Stimulated activated naive CD8-positive, alpha-beta T cell treated with anti-CD3 and anti-CD28 coated beads, Interleukin-15, amount 100 ng/mL, for 72 hours (primary cell): ENCODE results near the gene TMEM238.
"Not testable (repeated sequence)": the region's sequence is repeated elsewhere in the genome, so short reads cannot be mapped to it uniquely, and the experiment has no call there.

Experiments
- ATAC-seq: fragments of 150-1000 bp; cut with Tn5 transposase; 2 replicates; pipeline ENCODE4 v1.10.0; 2021; ENCODE audit warnings: mild to moderate bottlenecking, moderate library complexity
- DNase-seq, 2 donors: peaks; one replicate each; pipeline ENCODE4 v3.0.0; 2021 to 2022
- H3K27ac Mint-ChIP-seq, 2 donors: one replicate each; pipeline ENCODE4 v1.8.0; 2022; ENCODE audit warnings: mild to moderate bottlenecking in 2 of 2, mixed read lengths in 2 of 2, moderate library complexity in 2 of 2
- H3K27me3 Mint-ChIP-seq: one replicate; pipeline ENCODE4 v1.8.0; 2022; ENCODE audit warnings: mixed read lengths
- H3K4me1 Mint-ChIP-seq: one replicate; pipeline ENCODE4 v1.8.0; 2022; ENCODE audit warnings: mild to moderate bottlenecking, mixed read lengths
- H3K4me3 Mint-ChIP-seq, 2 donors: one replicate each; pipeline ENCODE4 v1.8.0; 2022; ENCODE audit warnings: mild to moderate bottlenecking in 2 of 2, mixed read lengths in 2 of 2, moderate library complexity in 1 of 2
- H3K9me3 Mint-ChIP-seq, 2 donors: one replicate each; pipeline ENCODE4 v1.8.0; 2022; ENCODE audit warnings: mixed read lengths in 2 of 2

Gene TMEM238

GRCh38 chr19:55407800-55408532 is 23.9 kb upstream of the TMEM238 start:
- peak; percentile 95 for ATAC-seq
- Mint-ChIP-seq H3K9me3 (peaks cover 12 to 14% of the 10 kb centered on the region in 2 donors), H3K27ac (peak overlapping the region; percentile 99 to 100), H3K4me1 (peaks cover 49% of the 10 kb centered on the region), H3K27me3 (peaks cover 7% of the 10 kb centered on the region), H3K4me3 (peak overlapping the region; percentile 92 to 97)
- DNase-seq, result peak; percentile 97 to 98

- H3K27me3 Mint-ChIP-seq, DNase-seq: not testable (repeated sequence)
- Mint-ChIP-seq H3K4me1 (peaks cover 52% of the 10 kb centered on the region), H3K4me3 (peak within 1 kb of the TSS; percentile 92 to 97), H3K9me3 (peaks cover 12 to 14% of the 10 kb centered on the region in 2 donors), H3K27ac (peak within 1 kb of the TSS; percentile 99 to 100)
- ATAC-seq, result peak; percentile 19
These were observed 23.4 kb upstream of the TMEM238 start, which contains the start of gene UBE2S for GRCh38 chr19:55407550-55407799. Gene UBE2S, minus strand, starts transcription at chr19:55407788. Its CDS starts 199 bp downstream, at chr19:55407589.

GRCh38 chr19:55406826-55407549 is 22.9 kb upstream of the TMEM238 start:
- peaks cover 12 to 14% of the 10 kb centered on the region in 2 donors for H3K9me3 Mint-ChIP-seq
- no peak for DNase-seq
- ATAC-seq, result no peak
- peak overlapping the region; percentile 92 to 97 for H3K4me3 Mint-ChIP-seq
- peaks cover 55% of the 10 kb centered on the region for H3K4me1 Mint-ChIP-seq
- H3K27ac Mint-ChIP-seq, result peak overlapping the region; percentile 90 to 98
- H3K27me3 Mint-ChIP-seq, result peaks cover 7% of the 10 kb centered on the region

GRCh38 chr19:55406091-55406825 is 22.2 kb upstream of the TMEM238 start:
- peaks cover 59% of the 10 kb centered on the region for H3K4me1 Mint-ChIP-seq
- peaks cover 3% of the 10 kb centered on the region for H3K27me3 Mint-ChIP-seq
- DNase-seq (no peak), ATAC-seq (no peak)
- peak overlapping the region; percentile 90 to 98 for H3K27ac Mint-ChIP-seq
- peak overlapping the region; percentile 92 to 97 for H3K4me3 Mint-ChIP-seq
- peaks cover 12 to 14% of the 10 kb centered on the region in 2 donors for H3K9me3 Mint-ChIP-seq

GRCh38 chr19:55405638-55406037 is 21.5 kb upstream of the TMEM238 start:
- Mint-ChIP-seq H3K27me3 (no peaks in the 10 kb centered on the region), H3K4me1 (peaks cover 61% of the 10 kb centered on the region), H3K27ac (peak overlapping the region; percentile 64 to 98), H3K9me3 (peaks cover 12 to 13% of the 10 kb centered on the region in 2 donors), H3K4me3 (peak overlapping the region; percentile 92 to 97)
- no peak for ATAC-seq
- no peak for DNase-seq

GRCh38 chr19:55402509-55402908 is 18.4 kb upstream of the TMEM238 start:
- no peak overlapping the region for H3K4me3 Mint-ChIP-seq
- peaks cover 65% of the 10 kb centered on the region for H3K4me1 Mint-ChIP-seq
- no peaks in the 10 kb centered on the region for H3K9me3 Mint-ChIP-seq
- DNase-seq (no peak), ATAC-seq (no peak)
- peak overlapping the region in 1 of 2 donors; percentile 90 for H3K27ac Mint-ChIP-seq
- H3K27me3 Mint-ChIP-seq, result no peaks in the 10 kb centered on the region

GRCh38 chr19:55401390-55401789 is 17.3 kb upstream of the TMEM238 start:
- Mint-ChIP-seq H3K4me1 (peaks cover 59% of the 10 kb centered on the region), H3K27ac (peak overlapping the region in 1 of 2 donors; percentile 90)
- H3K9me3 Mint-ChIP-seq, DNase-seq, ATAC-seq, H3K4me3 Mint-ChIP-seq, H3K27me3 Mint-ChIP-seq: not testable (repeated sequence)

- Mint-ChIP-seq H3K4me1 (peaks cover 50% of the 10 kb centered on the region), H3K9me3 (no peaks in the 10 kb centered on the region), H3K4me3 (no peak overlapping the region), H3K27ac (peak overlapping the region in 1 of 2 donors; percentile 90), H3K27me3 (no peaks in the 10 kb centered on the region)
- DNase-seq (no peak), ATAC-seq (no peak)
These were observed 16.4 kb upstream of the TMEM238 start for GRCh38 chr19:55400281-55401087.

- Mint-ChIP-seq H3K27me3 (no peaks in the 10 kb centered on the region), H3K27ac (peak overlapping the region in 1 of 2 donors; percentile 10), H3K9me3 (no peaks in the 10 kb centered on the region), H3K4me1 (peaks cover 40% of the 10 kb centered on the region), H3K4me3 (no peak overlapping the region)
- ATAC-seq, result peak; percentile 47
- no peak for DNase-seq
These were observed 14.3 kb upstream of the TMEM238 start for GRCh38 chr19:55398200-55398925.

GRCh38 chr19:55392820-55393761 is 9.0 kb upstream of the TMEM238 start:
- no peak overlapping the region for H3K4me3 Mint-ChIP-seq
- H3K27ac Mint-ChIP-seq, result peak overlapping the region in 1 of 2 donors; percentile 77
- peak; percentile 19 for ATAC-seq
- no peaks in the 10 kb centered on the region for H3K27me3 Mint-ChIP-seq
- no peaks in the 10 kb centered on the region for H3K9me3 Mint-ChIP-seq
- peaks cover 44% of the 10 kb centered on the region for H3K4me1 Mint-ChIP-seq
- DNase-seq, result no peak

GRCh38 chr19:55391702-55392615 is 7.9 kb upstream of the TMEM238 start:
- DNase-seq (no peak), ATAC-seq (no peak)
- Mint-ChIP-seq H3K4me3 (no peak overlapping the region), H3K27ac (no peak overlapping the region), H3K9me3 (no peaks in the 10 kb centered on the region), H3K4me1 (peaks cover 51% of the 10 kb centered on the region), H3K27me3 (no peaks in the 10 kb centered on the region)

- no peaks in the 10 kb centered on the region for H3K27me3 Mint-ChIP-seq
- no peak overlapping the region for H3K4me3 Mint-ChIP-seq
- DNase-seq (no peak), ATAC-seq (no peak)
- H3K27ac Mint-ChIP-seq, result no peak overlapping the region
- no peaks in the 10 kb centered on the region for H3K9me3 Mint-ChIP-seq
- H3K4me1 Mint-ChIP-seq, result peaks cover 58% of the 10 kb centered on the region
These were observed 7.1 kb upstream of the TMEM238 start for GRCh38 chr19:55391191-55391670.

- DNase-seq (no peak), ATAC-seq (no peak)
- peak overlapping the region; percentile 83 to 88 for H3K27ac Mint-ChIP-seq
- no peak overlapping the region for H3K4me3 Mint-ChIP-seq
- peaks cover 62% of the 10 kb centered on the region for H3K4me1 Mint-ChIP-seq
- H3K27me3 Mint-ChIP-seq, result no peaks in the 10 kb centered on the region
- no peaks in the 10 kb centered on the region for H3K9me3 Mint-ChIP-seq
These were observed 6.4 kb upstream of the TMEM238 start for GRCh38 chr19:55390461-55390880.
